B cell (primary cell): ENCODE data around the gene PEX1. TPM values are rescaled to one million over a fixed set of nuclear protein-coding genes. Genes with fewer than 3 reads are reported as not detected.
"Not testable (repeated sequence)": the region's sequence is repeated elsewhere in the genome, so short reads cannot be mapped to it uniquely, and the experiment has no call there.

Experiments used
- ATAC-seq: fragments of 200-7000 bp; cut with Tn5 transposase; one replicate; pipeline ENCODE4 v1.10.0; 2021; ENCODE audit warnings: low read depth, mild to moderate bottlenecking, moderate number of reproducible peaks, moderate library complexity
- CTCF ChIA-PET: fragments of 350-600 bp; sonication (Branson Sonifier 250); formaldehyde crosslinking; loops from one replicate; lab custom pipeline; 2021; ENCODE audit warnings: antibody characterized with exemption, inconsistent platforms; lab: Charles Lee
- POLR2A ChIA-PET: fragments of 350-600 bp; sonication (Branson Sonifier 250); formaldehyde crosslinking; loops from one replicate; lab custom pipeline; 2021; ENCODE audit warnings: antibody characterized with exemption; lab: Charles Lee
- DNase-seq: peaks from one replicate; pipeline ENCODE4 v3.0.0; 2013
- H2AFZ ChIP-seq: 2 replicates; pipeline ENCODE4 v1.6.1; 2012; ENCODE audit warnings: mild to moderate bottlenecking, low read depth, low read length; ENCODE audit not compliant: insufficient read depth, poor library complexity, severe bottlenecking
- H3K27ac ChIP-seq, 2 donors: 1 replicate in 1 of 2; 2 replicates in 1 of 2; pipeline ENCODE4 v1.5.1; 2012 to 2013; ENCODE audit warnings: low read length in 2 of 2, mild to moderate bottlenecking in 2 of 2, moderate library complexity in 1 of 2
- H3K27me3 ChIP-seq, 4 experiments: fragments of 200-600 bp in 1 of 4; sonication (generic) in 1 of 4; replicated peaks in 1 of 4; 1 replicate in 2 of 4; 2 replicates in 2 of 4; pipeline versions ENCODE4 v1.6.1 to v1.7.0; 2013 to 2016; ENCODE audit warnings: low read length in 3 of 4, mild to moderate bottlenecking in 2 of 4, mixed read lengths in 1 of 4, moderate library complexity in 1 of 4; ENCODE audit not compliant: insufficient read depth in 4 of 4, control insufficient read depth in 3 of 4; ENCODE audit errors: control extremely low read depth in 1 of 4
- H3K36me3 ChIP-seq, 2 experiments: replicated peaks in 1 of 2; 1 replicate in 1 of 2; 2 replicates in 1 of 2; pipeline versions ENCODE4 v1.6.1 to v1.7.1; 2013; ENCODE audit warnings: low read length in 1 of 2; ENCODE audit not compliant: insufficient read depth in 2 of 2, control insufficient read depth in 1 of 2; ENCODE audit errors: control extremely low read depth in 1 of 2, extremely low read depth in 1 of 2
- H3K4me1 ChIP-seq, 2 donors: fragments of 200-600 bp in 1 of 2; sonication (generic) in 1 of 2; 1 replicate in 1 of 2; 2 replicates in 1 of 2; pipeline versions ENCODE4 v1.5.1 to v1.6.1; 2013 to 2017; ENCODE audit warnings: low read length in 2 of 2; ENCODE audit not compliant: control insufficient read depth in 2 of 2, insufficient read depth in 2 of 2
- H3K4me2 ChIP-seq: replicated peaks from 2 replicates; pipeline ENCODE3; 2012; ENCODE audit warnings: mild to moderate bottlenecking, low read depth, low read length; ENCODE audit not compliant: poor library complexity, severe bottlenecking
- H3K4me3 ChIP-seq, 5 experiments: fragments of 200-600 bp in 1 of 5; sonication (generic) in 1 of 5; 1 replicate in 3 of 5; 2 replicates in 2 of 5; pipeline versions ENCODE4 v1.5.1 to v1.7.0; 2011 to 2016; ENCODE audit warnings: low read length in 4 of 5, mild to moderate bottlenecking in 4 of 5, low read depth in 2 of 5, control low read depth in 1 of 5, moderate library complexity in 1 of 5; ENCODE audit not compliant: insufficient read depth in 1 of 5; ENCODE audit errors: control extremely low read depth in 1 of 5, extremely low read depth in 1 of 5
- H3K79me2 ChIP-seq: fragments of 200-600 bp; sonication (generic); one replicate; pipeline ENCODE4 v1.6.0; 2016; ENCODE audit warnings: low read length; ENCODE audit not compliant: control insufficient read depth, insufficient read depth
- H3K9ac ChIP-seq: fragments of 200-600 bp; sonication (generic); 2 replicates; pipeline ENCODE4 v1.6.1; 2017; ENCODE audit warnings: mild to moderate bottlenecking, low read length, moderate library complexity
- H3K9me3 ChIP-seq, 3 donors: one replicate each; pipeline versions ENCODE4 v1.6.1 to v1.7.1; 2013; ENCODE audit warnings: low read length in 2 of 3; ENCODE audit not compliant: control insufficient read depth in 2 of 3, insufficient read depth in 1 of 3; ENCODE audit errors: control extremely low read depth in 1 of 3
- H4K20me1 ChIP-seq: 2 replicates; pipeline ENCODE4 v1.6.0; 2012; ENCODE audit warnings: mild to moderate bottlenecking, low read length; ENCODE audit not compliant: insufficient read depth, control insufficient read depth, poor library complexity, severe bottlenecking
- H3K27ac Mint-ChIP-seq: one replicate; pipeline ENCODE4 v1.8.0; 2021; ENCODE audit warnings: mixed read lengths
- H3K27me3 Mint-ChIP-seq: one replicate; pipeline ENCODE4 v1.8.0; 2021; ENCODE audit warnings: mixed read lengths
- H3K4me1 Mint-ChIP-seq: one replicate; pipeline ENCODE4 v1.8.0; 2021; ENCODE audit warnings: mixed read lengths
- H3K4me3 Mint-ChIP-seq: one replicate; pipeline ENCODE4 v1.8.0; 2021; ENCODE audit warnings: mixed read lengths
- H3K9me3 Mint-ChIP-seq: one replicate; pipeline ENCODE4 v1.8.0; 2022; ENCODE audit warnings: mixed read lengths; ENCODE audit not compliant: insufficient read depth
- EZH2 ChIP-seq: IDR thresholded peaks from 2 replicates; pipeline ENCODE4 v1.6.1; 2012; ENCODE audit warnings: borderline replicate concordance, low read depth, mild to moderate bottlenecking, moderate library complexity, low read length; ENCODE audit not compliant: insufficient read depth, poor library complexity, severe bottlenecking
- WGBS: methylation state at CpG from one replicate; pipeline ENCODE4 v1.1.5; 2013; ENCODE audit warnings: missing lambda C conversion rate; ENCODE audit not compliant: insufficient coverage; 5-methylcytosine and 5-hydroxymethylcytosine counted together
- intact Hi-C: fragments of 100-400 bp; cut with micrococcal nuclease; formaldehyde crosslinking; loops from one replicate; pipeline ENCODE4 v1.10.0; 2022
- polyA plus RNA-seq: library from polyadenylated mRNA; depleted of rRNA; stranded (reverse); fragments of >200 nt; gene quantifications from 2 replicates; pipeline ENCODE4 v1.2.3, GENCODE V29; 2012
- total RNA-seq, 2 donors: library from RNA; stranded (reverse); fragments of 120-200 nt in 1 of 2; gene quantifications; 1 replicate in 1 of 2; 2 replicates in 1 of 2; pipeline versions ENCODE4 v1.2.3 to v1.2.4, GENCODE V29; 2013 to 2022
- TF ChIP-seq, protein P1 (sequence below): fragments of 200-600 bp; IDR thresholded peaks from one replicate; pipeline ENCODE4 v1.8.0; 2022; ENCODE audit warnings: antibody characterized with exemption, mild to moderate bottlenecking

PEX1 gene
- total and polyA plus RNA-seq, 2 donors (not counting 1 experiment from before 2014, with no cell fraction given), result 26.0 to 33.7 TPM

DNA sequence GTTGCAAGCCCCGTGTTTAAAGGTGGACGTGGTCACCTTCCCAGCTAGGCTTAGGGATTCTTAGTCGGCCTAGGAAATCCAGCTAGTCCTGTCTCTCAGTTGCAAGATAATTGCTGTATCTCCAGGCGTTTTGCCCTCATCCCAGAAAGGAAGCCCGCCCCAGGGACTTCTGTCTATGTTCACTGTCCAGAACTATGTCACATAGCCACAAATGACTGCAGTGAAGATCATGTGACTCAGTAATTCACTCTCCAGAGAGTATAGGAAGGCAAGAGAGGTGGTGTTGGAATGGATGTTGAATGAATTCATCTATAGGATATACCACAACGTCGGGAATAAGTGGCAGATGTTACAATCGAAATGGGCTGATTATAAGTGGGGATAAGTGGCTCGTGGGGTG lies 50.2 kb downstream of the PEX1 start:
- Histone ChIP-seq H3K9ac (no peak overlapping the region), H3K27ac (no peak overlapping the region), H3K4me1 (no peaks in the 10 kb centered on the region), H3K4me3 (no peak overlapping the region), H3K4me2 (no peak overlapping the region), H3K27me3 (no peaks in the 10 kb centered on the region), H4K20me1 (no peaks in the 10 kb centered on the region), H3K9me3 (no peaks in the 10 kb centered on the region), H3K36me3 (no peaks in the 10 kb centered on the region), H2AFZ (no peak overlapping the region), H3K79me2 (no peaks in the 10 kb centered on the region)
- H3K9me3 Mint-ChIP-seq, result no peaks in the 10 kb centered on the region
- H3K27me3 Mint-ChIP-seq, result no peaks in the 10 kb centered on the region
- WGBS, result 92% methylated on average over 7 of the region's 9 CpGs
- H3K4me1 Mint-ChIP-seq, result no peaks in the 10 kb centered on the region
- H3K27ac Mint-ChIP-seq, result no peak overlapping the region
- ATAC-seq (no peak), DNase-seq (no peak)
- POLR2A ChIA-PET, result no interaction called here
- H3K4me3 Mint-ChIP-seq, result no peak overlapping the region
- intact Hi-C loops, result no loop called here
- CTCF ChIA-PET, result no interaction called here
- no peak for TF ChIP-seq EZH2
- TF ChIP-seq, protein P1, sequence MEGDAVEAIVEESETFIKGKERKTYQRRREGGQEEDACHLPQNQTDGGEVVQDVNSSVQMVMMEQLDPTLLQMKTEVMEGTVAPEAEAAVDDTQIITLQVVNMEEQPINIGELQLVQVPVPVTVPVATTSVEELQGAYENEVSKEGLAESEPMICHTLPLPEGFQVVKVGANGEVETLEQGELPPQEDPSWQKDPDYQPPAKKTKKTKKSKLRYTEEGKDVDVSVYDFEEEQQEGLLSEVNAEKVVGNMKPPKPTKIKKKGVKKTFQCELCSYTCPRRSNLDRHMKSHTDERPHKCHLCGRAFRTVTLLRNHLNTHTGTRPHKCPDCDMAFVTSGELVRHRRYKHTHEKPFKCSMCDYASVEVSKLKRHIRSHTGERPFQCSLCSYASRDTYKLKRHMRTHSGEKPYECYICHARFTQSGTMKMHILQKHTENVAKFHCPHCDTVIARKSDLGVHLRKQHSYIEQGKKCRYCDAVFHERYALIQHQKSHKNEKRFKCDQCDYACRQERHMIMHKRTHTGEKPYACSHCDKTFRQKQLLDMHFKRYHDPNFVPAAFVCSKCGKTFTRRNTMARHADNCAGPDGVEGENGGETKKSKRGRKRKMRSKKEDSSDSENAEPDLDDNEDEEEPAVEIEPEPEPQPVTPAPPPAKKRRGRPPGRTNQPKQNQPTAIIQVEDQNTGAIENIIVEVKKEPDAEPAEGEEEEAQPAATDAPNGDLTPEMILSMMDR, result no peak

DNA sequence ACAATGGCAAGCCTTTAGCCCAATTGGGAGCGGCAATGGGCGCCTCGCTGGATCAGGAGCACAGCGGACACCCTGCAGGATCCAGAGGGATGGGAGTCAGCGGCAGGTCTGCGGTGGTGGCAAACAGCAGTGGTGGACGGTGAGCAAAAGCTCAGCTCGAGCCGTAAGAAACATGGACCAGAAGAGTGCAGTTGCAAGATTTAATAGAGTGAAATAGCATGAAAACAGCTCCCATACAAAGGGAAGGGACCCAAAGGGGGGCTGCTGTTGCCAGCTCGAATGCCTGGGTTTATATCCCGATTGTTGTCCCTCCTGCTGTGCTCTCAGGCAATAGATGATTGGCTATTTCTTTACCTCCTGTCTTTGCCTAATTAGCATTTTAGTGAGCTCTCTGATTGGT lies 50.6 kb downstream of the PEX1 start, which contains the start of gene ERVW-1:
TSS of gene ERVW-1 (minus strand) at position 266 of the 400 bp plus-strand sequence. CDS start 7,565 bp downstream, outside the sequence.
- H3K4me3 ChIP-seq, H3K27ac Mint-ChIP-seq, DNase-seq, H3K9ac ChIP-seq, H3K4me2 ChIP-seq, H3K27me3 ChIP-seq, H4K20me1 ChIP-seq, H3K4me1 ChIP-seq, H3K9me3 Mint-ChIP-seq, H3K36me3 ChIP-seq, intact Hi-C loops, H3K4me3 Mint-ChIP-seq, H3K27me3 Mint-ChIP-seq, POLR2A ChIA-PET, ATAC-seq, CTCF ChIA-PET, H3K79me2 ChIP-seq, H3K9me3 ChIP-seq, H3K27ac ChIP-seq, H3K4me1 Mint-ChIP-seq, H2AFZ ChIP-seq: not testable (repeated sequence)
- WGBS, result 96% methylated on average over 9 of the region's 11 CpGs

DNA sequence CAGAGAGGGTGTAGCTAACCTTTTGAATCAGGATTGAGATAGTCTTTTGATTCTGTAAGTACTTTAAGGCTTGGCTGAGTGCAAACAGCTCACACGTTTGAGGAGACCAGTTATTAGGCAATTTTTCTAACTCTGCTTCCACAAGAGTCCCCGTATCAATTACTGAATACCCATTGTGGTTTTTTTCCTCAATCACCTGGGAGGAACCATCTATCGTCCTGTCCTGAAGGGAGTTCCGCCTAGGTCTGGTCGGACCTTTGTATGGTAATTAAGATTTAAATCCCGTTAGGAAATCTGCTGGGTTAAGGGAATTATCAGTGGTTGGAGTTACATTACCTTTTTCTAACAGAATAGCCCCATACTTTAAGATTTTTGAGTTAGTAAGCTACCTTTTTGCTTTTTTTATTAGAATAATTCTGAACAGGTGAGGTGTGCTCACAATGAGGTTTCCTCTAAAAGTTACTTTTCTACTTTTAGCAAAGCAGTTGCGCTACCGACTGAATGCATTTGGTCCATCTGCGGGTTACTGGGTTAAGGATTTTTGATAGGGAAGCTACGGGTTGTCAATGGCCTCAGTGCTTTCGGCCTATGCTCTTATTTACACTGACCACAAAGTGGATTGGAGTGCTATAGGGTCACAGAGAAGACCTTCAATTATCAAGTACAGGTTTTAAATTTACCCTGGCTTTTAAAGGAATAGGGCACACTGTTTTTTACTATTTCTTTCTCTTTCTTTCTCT lies 52.3 kb downstream of the PEX1 start:
- H3K79me2 ChIP-seq, POLR2A ChIA-PET, H3K4me1 Mint-ChIP-seq, H3K27ac ChIP-seq, H3K4me2 ChIP-seq, H3K27ac Mint-ChIP-seq, H3K27me3 ChIP-seq, intact Hi-C loops, H3K27me3 Mint-ChIP-seq, H2AFZ ChIP-seq, H3K9me3 Mint-ChIP-seq, H3K4me3 ChIP-seq, H3K36me3 ChIP-seq, H3K4me3 Mint-ChIP-seq, H3K9ac ChIP-seq, DNase-seq, CTCF ChIA-PET, H3K9me3 ChIP-seq, ATAC-seq, H4K20me1 ChIP-seq, H3K4me1 ChIP-seq: not testable (repeated sequence)
- WGBS, result 100% methylated on average over 4 of the region's 11 CpGs
